PC-3 (cell line): ENCODE results near the gene LTN1. TPM values are rescaled to one million over a fixed set of nuclear protein-coding genes. Genes with fewer than 3 reads are reported as not detected.
"Not testable (repeated sequence)": the region's sequence is repeated elsewhere in the genome, so short reads cannot be mapped to it uniquely, and the experiment has no call there.

ENCODE experiments used
- ATAC-seq: fragments of 200-7000 bp; cut with Tn5 transposase; 2 replicates; pipeline ENCODE4 v1.9.1; 2020; ENCODE audit warnings: mild to moderate bottlenecking, moderate library complexity
- BruUV-seq: library from RNA; stranded (reverse); fragments of 400-500 nt; replicated peaks from 2 replicates; lab custom pipeline; 2021; lab: Mats Ljungman, UMichigan
- CTCF ChIA-PET: fragments of 300-600 bp; sonication (Branson Sonifier 250); formaldehyde crosslinking; loops from one replicate; lab custom pipeline; 2022; ENCODE audit warnings: antibody characterized with exemption; lab: Charles Lee
- POLR2A ChIA-PET: fragments of 300-600 bp; sonication (Branson Sonifier 250); formaldehyde crosslinking; loops from one replicate; lab custom pipeline; 2022; ENCODE audit warnings: antibody characterized with exemption; ENCODE audit not compliant: unreplicated experiment; lab: Charles Lee
- DNase-seq: peaks from one replicate; pipeline ENCODE4 v3.0.0-alpha.2; 2015
- H2AFZ ChIP-seq: fragments of 300-600 bp; sonication (generic); 2 replicates; pipeline ENCODE4 v1.6.0; 2016; ENCODE audit warnings: antibody characterized with exemption, low read length
- H3F3A ChIP-seq: fragments of 300-600 bp; sonication (generic); one replicate; pipeline ENCODE4 v1.6.0; 2017; ENCODE audit warnings: antibody characterized with exemption, low read length, control low read depth, mild to moderate bottlenecking; ENCODE audit not compliant: unreplicated experiment
- H3K27ac ChIP-seq: fragments of 300-600 bp; sonication (generic); 2 replicates; pipeline ENCODE4 v1.5.1; 2016; ENCODE audit warnings: mild to moderate bottlenecking, low read length
- H3K27me3 ChIP-seq: fragments of 300-600 bp; sonication (generic); 2 replicates; pipeline ENCODE4 v1.6.1; 2016; ENCODE audit warnings: low read length, mixed read lengths
- H3K36me3 ChIP-seq: fragments of 300-600 bp; sonication (generic); 2 replicates; pipeline ENCODE4 v1.6.1; 2016; ENCODE audit warnings: low read depth, mixed run types, low read length, mixed read lengths
- H3K4me1 ChIP-seq: fragments of 300-600 bp; sonication (generic); 2 replicates; pipeline ENCODE4 v1.5.1; 2016; ENCODE audit warnings: low read length; ENCODE audit not compliant: insufficient read depth
- H3K4me2 ChIP-seq: fragments of 300-600 bp; sonication (generic); 2 replicates; pipeline ENCODE4 v1.6.0; 2016; ENCODE audit warnings: low read length
- H3K4me3 ChIP-seq: fragments of 300-600 bp; sonication (generic); 2 replicates; pipeline ENCODE4 v1.5.1; 2016; ENCODE audit warnings: mild to moderate bottlenecking, low read length, mixed read lengths
- H3K79me2 ChIP-seq: fragments of 300-600 bp; sonication (generic); 2 replicates; pipeline ENCODE4 v1.6.1; 2017; ENCODE audit warnings: low read length, mixed read lengths
- H3K9ac ChIP-seq: fragments of 300-600 bp; sonication (generic); 2 replicates; pipeline ENCODE4 v1.6.0; 2016; ENCODE audit warnings: mild to moderate bottlenecking, low read length
- H3K9me2 ChIP-seq: fragments of 300-600 bp; sonication (generic); replicated peaks from 2 replicates; pipeline ENCODE4 v1.6.1; 2016; ENCODE audit warnings: mixed run types, low read length, mixed read lengths
- H3K9me3 ChIP-seq: fragments of 300-600 bp; sonication (generic); 2 replicates; pipeline ENCODE4 v1.6.1; 2016; ENCODE audit warnings: low read length, mixed read lengths
- H4K20me1 ChIP-seq: fragments of 300-600 bp; sonication (generic); 2 replicates; pipeline ENCODE4 v1.6.1; 2016; ENCODE audit warnings: low read length, mixed read lengths
- EZH2 ChIP-seq: fragments of 300-600 bp; sonication (generic); IDR thresholded peaks from one replicate; pipeline ENCODE4 v1.6.1; 2017; ENCODE audit warnings: antibody characterized with exemption, mild to moderate bottlenecking, low read length; ENCODE audit not compliant: unreplicated experiment
- EZH2phosphoT487 ChIP-seq: fragments of 300-600 bp; sonication (generic); IDR thresholded peaks from 2 replicates; pipeline ENCODE4 v1.6.1; 2018; ENCODE audit warnings: mild to moderate bottlenecking, antibody characterized with exemption, low read length, borderline replicate concordance
- intact Hi-C: fragments of 100-400 bp; cut with micrococcal nuclease; formaldehyde crosslinking; loops from 2 replicates; pipeline ENCODE4 v1.9.0; 2023
- total RNA-seq: library from RNA; depleted of rRNA; stranded (reverse); fragments of >200 nt; gene quantifications from 2 replicates; pipeline ENCODE4 v1.2.3, GENCODE V29; 2014
- TF ChIP-seq, protein P1 (sequence below): fragments of 300-600 bp; sonication (generic); conservative IDR thresholded peaks from 2 replicates; pipeline ENCODE4 v1.5.1; 2017; ENCODE audit warnings: antibody characterized with exemption, low read depth, mild to moderate bottlenecking, low read length

LTN1 gene
- total RNA-seq, 1 experiment from 2014 or later = 21.0 TPM

DNA sequence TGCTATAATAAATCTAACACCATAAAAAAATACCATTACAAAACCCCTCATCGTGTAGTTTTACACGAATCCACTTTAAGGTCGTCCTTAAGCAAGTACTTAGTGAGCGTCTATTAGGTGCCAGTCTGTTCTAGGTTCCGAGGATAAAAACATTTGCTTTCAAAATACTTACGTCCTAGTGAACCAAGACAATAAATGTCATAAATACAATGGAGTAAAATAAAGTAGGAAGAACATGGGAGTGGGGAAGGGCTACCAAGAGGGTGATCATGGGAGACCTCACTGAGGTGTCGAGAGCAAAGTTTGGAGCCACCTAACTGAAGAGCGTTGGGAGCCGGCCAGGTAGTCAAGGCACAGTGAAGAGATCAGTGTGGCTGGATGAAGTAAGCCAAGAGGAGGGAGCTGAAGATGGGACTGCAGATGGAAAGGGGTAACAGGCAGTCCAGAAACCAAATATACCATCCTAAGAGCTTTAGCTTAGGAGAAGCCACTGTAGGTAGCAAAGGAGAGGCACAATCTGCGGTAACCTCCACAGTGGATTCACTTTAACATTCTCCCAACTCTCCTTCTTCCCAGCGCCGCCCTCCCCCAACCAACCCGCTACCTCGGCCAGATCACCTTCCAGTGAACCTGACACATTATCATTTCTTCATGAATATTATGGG, 684 bp downstream of the LTN1 start:
- TF ChIP-seq EZH2phosphoT487 (no peak), EZH2 (no peak)
- TF ChIP-seq, protein P1, sequence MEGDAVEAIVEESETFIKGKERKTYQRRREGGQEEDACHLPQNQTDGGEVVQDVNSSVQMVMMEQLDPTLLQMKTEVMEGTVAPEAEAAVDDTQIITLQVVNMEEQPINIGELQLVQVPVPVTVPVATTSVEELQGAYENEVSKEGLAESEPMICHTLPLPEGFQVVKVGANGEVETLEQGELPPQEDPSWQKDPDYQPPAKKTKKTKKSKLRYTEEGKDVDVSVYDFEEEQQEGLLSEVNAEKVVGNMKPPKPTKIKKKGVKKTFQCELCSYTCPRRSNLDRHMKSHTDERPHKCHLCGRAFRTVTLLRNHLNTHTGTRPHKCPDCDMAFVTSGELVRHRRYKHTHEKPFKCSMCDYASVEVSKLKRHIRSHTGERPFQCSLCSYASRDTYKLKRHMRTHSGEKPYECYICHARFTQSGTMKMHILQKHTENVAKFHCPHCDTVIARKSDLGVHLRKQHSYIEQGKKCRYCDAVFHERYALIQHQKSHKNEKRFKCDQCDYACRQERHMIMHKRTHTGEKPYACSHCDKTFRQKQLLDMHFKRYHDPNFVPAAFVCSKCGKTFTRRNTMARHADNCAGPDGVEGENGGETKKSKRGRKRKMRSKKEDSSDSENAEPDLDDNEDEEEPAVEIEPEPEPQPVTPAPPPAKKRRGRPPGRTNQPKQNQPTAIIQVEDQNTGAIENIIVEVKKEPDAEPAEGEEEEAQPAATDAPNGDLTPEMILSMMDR = no peak
- peaks cover 55% of the 10 kb centered on the region for H3K79me2 ChIP-seq
- ChIA-PET POLR2A (interaction anchor here (0.6 to 1.3 kb wide), 3 partner anchors 11 to 1820 kb away, joined by 5 to 9 read pairs (median 9); no protein-coding TSS in a partner anchor), CTCF (no interaction called here)
- H3K27ac ChIP-seq = peak overlapping the region; percentile 38
- intact Hi-C loops = loop anchor here (2.0 kb wide), 1 partner anchor 33 kb away; the partner anchor contains the start of gene USP16
- peak overlapping the region; percentile 97 for H3K4me2 ChIP-seq
- H3K9me3 ChIP-seq = no peaks in the 10 kb centered on the region
- peak overlapping the region; percentile 79 for H3K9ac ChIP-seq
- ATAC-seq (peak; percentile 11), DNase-seq (no peak)
- H3K9me2 ChIP-seq = no peaks in the 10 kb centered on the region
- H4K20me1 ChIP-seq = no peaks in the 10 kb centered on the region
- peaks cover 23% of the 10 kb centered on the region for H3K4me1 ChIP-seq
- H3K27me3 ChIP-seq = no peaks in the 10 kb centered on the region
- H3F3A ChIP-seq = no peaks in the 10 kb centered on the region
- no peaks in the 10 kb centered on the region for H3K36me3 ChIP-seq
- peak overlapping the region; percentile 83 for H3K4me3 ChIP-seq
- H2AFZ ChIP-seq = peak overlapping the region; percentile 79
- BruUV-seq = TSS peak; percentile 49

DNA sequence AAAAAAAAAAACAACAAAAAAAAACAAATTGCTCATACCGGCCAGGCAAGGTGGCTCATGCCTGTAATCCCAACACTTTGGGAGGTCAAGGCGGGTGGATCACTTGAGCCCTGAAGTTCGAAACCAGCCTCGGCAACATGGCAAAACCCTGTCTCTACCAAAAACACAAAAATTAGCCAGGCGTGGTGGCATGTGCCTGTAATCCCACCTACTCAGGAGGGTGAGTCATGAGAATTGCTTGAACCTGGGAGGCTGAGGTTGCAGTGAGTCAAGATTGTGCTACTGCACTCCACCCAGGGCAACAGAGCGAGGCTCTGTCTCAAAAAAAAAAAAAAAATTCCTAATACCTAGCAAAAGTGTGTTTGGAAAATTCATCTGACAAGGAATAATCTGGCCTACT, 4.5 kb downstream of the LTN1 start:
- peaks cover 66% of the 10 kb centered on the region for H3K79me2 ChIP-seq
- H3K9ac ChIP-seq, ATAC-seq, H3K4me3 ChIP-seq, CTCF ChIA-PET, intact Hi-C loops, BruUV-seq, H4K20me1 ChIP-seq, POLR2A ChIA-PET, H3F3A ChIP-seq, H2AFZ ChIP-seq, H3K27me3 ChIP-seq, H3K9me2 ChIP-seq, H3K9me3 ChIP-seq: not testable (repeated sequence)
- 0 out of 2 replicates have a peak overlapping the region, but pooled peaks have one; percentile 2 for H3K4me2 ChIP-seq
- peak; percentile 48 for DNase-seq
- H3K4me1 ChIP-seq = peaks cover 17% of the 10 kb centered on the region
- H3K36me3 ChIP-seq = peaks cover 23% of the 10 kb centered on the region
- H3K27ac ChIP-seq = peak overlapping the region; percentile 16; the same call in 1 of the 2 replicates

DNA sequence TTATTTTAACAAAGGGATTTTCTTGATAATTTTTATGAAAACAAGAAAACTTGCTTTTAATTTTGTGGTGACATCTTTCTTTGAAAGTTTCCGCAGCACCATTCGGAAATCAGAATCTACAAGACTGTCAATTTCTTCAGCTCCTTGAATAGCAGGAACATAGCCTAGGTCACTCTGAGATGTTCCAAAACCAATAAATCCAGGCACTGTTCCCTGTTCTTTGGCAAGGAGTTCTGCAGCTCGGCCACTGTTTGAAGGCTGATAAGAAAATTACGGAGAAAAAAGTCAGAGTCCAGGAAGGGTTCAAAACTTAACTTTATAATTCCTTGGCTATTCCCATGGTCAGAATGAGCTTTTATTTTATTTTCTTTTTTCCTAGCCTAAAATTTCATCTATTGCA, 6.0 kb downstream of the LTN1 start:
- no peak for ATAC-seq
- POLR2A ChIA-PET = no interaction called here
- peaks cover 57% of the 10 kb centered on the region for H3K79me2 ChIP-seq

More for the DNA sequence above, 6.0 kb downstream of the LTN1 start:
- Histone ChIP-seq H2AFZ (no peak overlapping the region), H3K27ac (no peak overlapping the region), H3K4me1 (peaks cover 14% of the 10 kb centered on the region), H3K4me3 (no peak overlapping the region), H4K20me1 (no peaks in the 10 kb centered on the region), H3K4me2 (no peak overlapping the region), H3K9me3 (no peaks in the 10 kb centered on the region), H3F3A (no peaks in the 10 kb centered on the region), H3K36me3 (peaks cover 37% of the 10 kb centered on the region), H3K9me2 (no peaks in the 10 kb centered on the region), H3K9ac (no peak overlapping the region), H3K27me3 (no peaks in the 10 kb centered on the region)
- intact Hi-C loops = no loop called here
- DNase-seq = no peak
- TF ChIP-seq EZH2 (no peak), EZH2phosphoT487 (no peak)
- TF ChIP-seq, protein P1 = no peak
- no TSS peak for BruUV-seq
- CTCF ChIA-PET = no interaction called here
